Activated CD4-positive, CD25-positive, alpha-beta regulatory T cell (primary cell): ENCODE measurements around the gene CD84.
"Not testable (repeated sequence)": the region's sequence is repeated elsewhere in the genome, so short reads cannot be mapped to it uniquely, and the experiment has no call there.

ENCODE experiments used
- DNase-seq, 4 experiments: peaks; one replicate each; lab custom pipeline; 2025; lab: John Stamatoyannopoulos, UW

The CD84 gene

DNA sequence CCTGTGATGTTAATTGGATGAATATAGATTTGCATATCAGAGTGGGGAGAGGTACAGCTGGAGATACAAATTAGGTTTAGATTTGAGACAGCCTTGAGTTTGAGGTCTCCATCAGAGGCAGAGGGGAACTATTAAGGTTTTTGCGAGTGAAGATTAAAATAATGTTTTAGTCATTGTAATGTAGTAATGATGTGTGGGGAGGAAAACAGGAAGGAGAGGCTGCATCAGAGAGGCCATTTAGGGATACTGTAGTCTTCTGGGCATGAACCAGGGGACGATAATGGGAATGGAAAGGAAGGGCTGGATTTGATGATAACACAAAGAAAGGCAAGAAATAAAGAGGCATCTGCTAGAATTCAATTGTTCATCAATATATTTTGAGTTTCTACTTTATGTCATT, 9.5 kb downstream of the CD84 start:
- DNase-seq: no peak

DNA sequence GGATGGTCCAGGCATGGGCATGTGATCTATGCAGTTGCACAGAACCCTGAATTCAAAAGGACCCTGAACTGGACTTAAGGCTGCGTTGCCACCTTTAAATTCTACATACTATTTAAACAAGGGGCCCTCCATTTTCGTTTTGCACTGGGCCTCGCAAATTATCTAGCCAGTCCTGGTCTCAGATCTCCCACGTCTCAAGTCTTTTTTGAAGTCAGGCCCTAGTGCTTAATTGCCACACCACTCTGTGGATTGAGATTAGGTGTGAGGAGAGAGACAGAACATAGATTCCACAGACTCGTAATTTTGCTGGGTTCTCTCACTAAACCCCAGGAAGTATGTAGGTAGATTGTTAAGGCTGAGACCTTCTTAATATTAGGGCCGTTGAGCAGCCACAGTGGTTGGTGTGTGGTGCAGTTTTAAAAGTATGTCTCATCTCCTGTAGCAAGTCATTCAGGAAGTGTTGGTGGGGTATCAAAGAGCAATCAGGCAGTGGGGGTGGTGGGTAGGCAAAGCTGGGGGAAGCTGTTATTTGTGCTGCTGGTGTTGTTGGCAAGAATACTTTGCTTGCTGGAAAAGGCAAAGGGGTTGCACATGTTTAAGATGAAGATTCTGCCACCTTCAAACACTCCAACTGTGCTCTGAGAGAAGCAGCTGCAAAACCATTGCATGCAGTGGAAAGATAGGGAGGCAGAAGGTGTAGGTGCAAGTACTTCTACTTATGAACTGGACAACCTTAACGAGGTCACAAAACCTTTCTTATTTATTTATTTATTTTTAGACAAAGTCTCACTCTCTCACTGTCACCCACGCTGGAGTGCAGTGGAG, 11.2 kb downstream of the CD84 start:
- DNase-seq: peak in 3 of 4 experiments; percentile 18 to 26 (median 24)

DNA sequence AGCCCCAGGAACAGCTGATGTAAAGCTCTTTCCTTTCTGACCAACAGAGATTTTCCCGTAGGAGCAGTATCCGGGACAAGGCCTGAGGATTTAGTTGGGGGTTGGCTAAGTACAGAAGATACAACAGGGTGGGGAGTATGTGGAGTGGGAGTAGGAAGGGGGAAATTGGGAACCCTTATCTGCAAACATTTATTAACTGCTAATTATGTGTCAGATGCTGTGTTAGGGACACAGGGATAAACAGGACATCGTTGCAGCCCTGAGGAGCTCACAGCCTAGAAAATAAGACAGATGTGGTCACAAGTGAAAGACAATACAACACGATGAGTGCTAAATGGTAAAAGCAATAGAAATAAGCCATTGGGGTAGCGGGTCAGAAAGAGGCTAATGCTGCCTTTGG, 12.0 kb downstream of the CD84 start:
- no peak for DNase-seq

DNA sequence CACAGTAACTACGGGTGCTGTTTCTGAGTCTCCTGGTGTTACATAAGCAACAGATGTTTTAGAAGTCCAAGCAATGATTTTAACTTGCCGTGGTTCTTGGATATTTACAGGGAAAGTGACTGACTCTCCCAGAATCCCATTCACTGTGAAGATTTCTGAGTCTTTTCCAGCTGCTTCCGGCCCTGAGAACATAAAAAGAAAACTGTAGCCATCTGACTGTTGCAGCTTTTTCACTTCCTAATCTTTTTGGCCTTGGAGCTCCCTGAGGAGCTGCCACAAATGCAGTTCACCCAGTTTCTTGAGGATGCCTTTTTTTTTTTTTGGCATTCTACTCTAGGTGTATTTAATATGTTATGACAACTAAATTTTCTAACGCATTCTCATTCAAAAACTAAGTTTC, 13.7 kb downstream of the CD84 start:
- DNase-seq: no peak

DNA sequence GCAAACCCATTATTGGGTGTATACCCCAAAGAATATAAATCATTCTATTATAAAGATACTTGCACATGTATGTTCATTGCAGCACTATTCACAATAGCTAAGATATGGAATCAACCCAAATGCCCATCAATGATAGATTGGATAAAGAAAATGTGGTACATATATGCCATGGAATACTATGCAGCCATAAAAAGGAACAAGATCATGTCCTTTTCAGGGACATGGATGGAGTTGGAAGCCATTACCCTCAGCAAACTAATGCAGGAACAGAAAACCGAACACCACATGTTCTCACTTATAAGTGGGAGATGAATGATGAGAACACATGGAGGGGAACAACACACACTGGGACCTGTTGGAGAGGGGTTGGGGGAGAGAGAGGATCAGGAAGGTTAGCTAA, 16.1 kb downstream of the CD84 start:
- not testable (repeated sequence) for DNase-seq

DNA sequence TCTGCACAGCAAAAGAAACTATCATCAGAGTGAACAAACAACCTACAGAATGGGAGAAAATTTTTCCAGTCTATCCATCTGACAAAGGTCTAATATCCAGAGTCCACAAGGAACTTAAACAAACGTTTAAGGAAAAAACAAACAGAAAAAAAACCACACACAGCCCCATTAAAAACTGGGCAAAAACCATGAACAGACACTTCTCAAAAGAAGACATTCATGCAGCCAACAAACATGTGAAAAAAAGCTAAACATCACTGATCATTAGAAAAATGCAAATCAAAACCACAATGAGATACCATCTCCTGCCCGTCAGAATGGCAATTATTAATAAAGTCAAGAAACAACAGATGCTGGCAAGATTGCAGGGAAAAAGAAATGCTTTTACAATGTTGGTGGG, 16.6 kb downstream of the CD84 start:
- DNase-seq: not testable (repeated sequence)

DNA sequence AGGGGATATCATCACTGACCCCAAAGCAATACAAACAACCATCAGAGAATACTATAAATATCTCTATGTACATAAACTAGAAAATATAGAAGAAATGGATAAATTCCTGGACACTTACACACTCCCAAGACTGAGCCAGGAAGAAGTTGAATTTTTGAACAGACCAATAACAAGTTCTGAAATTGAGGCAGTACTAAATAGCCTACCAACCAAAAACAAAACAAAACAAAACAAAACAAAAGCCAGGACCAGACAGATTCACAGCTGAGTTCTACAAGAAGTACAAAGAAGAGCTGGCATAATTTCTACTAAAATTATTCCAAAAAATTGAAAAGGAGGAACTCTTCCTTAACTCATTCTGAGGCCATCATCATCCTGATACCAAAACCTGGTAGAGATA, 18.5 kb downstream of the CD84 start:
- DNase-seq: no peak

DNA sequence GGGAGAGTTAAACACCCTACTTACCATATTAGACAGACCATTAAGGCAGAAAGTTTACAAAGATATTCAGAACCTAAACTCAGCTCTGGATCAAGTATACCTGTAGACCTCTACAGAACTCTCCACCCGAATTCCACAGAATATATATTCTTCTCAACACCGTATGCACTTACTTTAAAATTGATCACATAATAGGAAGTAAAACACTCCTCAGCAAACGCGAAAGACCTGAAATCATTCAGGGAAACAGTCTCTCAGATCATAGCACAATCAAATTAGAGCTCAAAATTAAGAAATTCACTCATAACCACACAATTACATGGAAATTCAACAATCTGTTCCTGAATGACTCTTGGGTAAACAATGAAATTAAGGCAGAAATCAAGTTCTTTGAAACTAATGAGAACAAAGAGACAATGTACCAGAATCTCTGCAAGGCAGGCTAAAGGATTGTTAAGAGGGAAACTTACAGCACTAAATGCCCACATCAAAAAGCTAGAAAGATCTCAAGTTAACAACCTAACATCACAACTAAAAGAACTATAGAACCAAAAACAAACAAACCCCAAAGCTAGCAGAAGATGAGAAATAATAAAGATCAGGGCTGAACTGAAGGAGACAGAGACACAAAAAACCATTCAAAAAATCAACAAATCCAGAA, 19.1 kb downstream of the CD84 start:
- DNase-seq: no peak

DNA sequence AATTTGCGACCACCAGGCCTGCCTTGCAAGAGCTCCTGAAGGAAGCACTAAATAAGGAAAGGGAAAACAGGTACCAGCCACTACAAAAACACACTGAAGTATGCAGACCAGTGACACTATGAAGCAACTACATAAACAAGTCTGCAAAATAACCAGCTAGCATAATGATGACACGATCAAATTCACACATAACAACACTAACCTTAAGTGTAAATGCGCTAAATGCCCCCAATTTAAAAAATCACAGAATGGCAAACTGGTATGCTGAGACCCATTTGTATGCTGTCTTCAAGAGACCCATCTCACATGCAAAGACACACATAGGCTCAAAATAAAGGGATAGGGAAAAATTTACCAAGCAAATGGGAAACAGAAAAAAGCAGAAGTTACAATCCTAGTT, 19.9 kb downstream of the CD84 start:
- DNase-seq: not testable (repeated sequence)

DNA sequence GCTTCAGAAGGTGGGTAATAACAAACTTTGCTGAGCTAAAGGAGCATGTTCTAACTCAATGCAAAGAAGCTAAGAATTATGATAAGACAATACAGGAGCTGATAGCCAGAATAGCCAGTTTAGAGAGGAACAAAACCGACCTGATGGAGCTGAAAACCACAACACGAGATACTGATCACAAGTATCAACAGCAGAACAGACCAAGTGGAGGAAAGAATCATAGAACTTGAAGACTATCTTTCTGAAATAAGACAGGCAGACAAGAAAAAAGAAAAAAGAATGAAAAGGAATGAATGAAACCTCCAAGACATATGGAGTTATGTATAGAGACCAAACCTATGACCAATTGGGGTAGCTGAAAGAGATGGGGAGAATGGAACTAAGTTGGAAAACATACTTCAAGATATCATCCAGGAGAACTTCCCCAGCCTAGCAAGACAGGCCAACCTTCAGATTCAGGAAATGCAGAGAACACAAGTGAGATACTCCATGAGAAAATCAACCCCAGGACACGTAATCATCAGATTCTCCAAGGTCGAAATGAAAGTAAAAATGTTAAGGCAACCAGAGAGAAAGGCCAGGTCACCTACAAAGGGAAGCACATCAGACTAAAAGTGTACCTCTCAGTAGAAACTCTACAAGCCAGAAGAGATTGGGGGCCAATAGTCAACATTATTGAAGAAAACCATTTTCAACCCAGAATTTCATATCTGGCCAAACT, 20.5 kb downstream of the CD84 start:
- no peak for DNase-seq

DNA sequence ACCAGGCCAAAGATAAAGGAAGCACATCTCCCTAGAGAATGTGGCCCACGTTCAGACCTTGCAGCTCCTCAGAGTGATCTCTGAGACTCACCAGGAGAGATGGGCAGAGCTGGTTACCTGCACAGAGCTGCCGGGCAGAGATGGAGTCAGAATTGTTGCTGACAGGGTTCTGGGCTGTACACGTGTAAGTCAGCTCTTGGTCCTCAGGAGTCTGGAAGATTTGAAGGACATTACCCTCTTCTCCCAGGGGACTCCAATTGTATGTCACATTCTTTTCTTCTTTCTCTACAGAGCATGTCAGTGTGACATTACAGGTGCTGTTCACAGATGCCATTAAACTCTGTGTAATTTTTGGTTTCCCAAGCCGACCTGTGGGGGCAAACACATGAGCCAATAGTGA, 25.5 kb downstream of the CD84 start:
- no peak for DNase-seq

DNA sequence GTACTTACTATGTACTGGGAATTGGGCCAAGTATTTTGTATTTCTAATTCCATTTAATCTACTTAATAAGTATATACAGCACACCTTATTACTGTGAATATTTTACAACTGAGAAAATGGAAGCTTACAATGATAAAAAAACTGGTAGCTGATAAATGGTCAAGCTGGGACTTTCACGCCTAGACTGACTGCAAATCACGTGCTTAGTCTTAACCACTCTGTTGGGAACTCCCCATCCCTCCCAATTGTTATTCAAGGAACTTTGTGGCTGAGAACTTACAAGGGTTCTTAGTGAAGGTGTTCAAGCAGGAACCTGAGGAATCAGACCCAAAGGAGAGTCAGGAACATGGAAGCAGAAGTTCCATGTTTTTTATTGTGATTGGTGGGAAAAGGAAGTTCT, 26.9 kb downstream of the CD84 start:
- DNase-seq: no peak

DNA sequence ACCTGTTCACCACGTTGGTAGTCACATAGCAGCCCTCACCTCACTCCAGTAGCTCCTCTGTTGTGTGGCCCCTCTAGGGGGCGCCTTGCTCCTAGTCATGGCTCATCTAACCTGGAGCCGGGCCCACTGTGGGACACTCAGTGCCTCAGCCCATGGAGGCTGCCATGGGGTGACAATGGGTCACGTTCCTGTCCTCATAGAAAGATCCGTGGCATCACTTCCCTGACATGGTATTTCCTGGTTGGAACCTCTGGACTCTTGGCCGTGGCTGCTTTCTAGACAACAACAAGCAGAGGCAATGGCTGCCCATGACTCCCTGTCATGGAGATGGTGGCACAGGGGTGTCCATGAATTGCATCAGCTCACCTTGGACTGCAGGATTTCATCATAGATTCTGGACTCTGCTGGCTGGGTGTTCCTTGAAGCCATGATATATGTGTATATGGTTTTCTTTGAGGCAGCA, 28.7 kb downstream of the CD84 start:
- peak in 3 of 4 experiments; percentile 4 to 13 (median 10) for DNase-seq

DNA sequence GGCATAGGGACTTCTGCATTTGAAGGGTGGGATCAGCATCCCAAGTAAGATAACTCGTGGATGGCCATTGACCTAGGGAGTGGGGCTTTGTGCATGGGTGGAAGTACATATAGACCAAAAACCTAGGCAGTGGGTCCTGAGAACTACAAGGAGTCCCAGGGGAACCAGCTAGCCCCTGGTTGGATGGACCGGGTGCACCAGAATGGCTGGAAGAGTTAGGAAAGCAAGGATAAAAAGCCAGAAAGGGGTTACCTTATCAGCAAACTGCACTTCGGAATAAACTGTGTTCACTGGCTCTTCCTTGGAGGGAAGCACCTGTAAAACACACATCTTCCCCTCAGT, 29.7 kb downstream of the CD84 start:
- no peak for DNase-seq

DNA sequence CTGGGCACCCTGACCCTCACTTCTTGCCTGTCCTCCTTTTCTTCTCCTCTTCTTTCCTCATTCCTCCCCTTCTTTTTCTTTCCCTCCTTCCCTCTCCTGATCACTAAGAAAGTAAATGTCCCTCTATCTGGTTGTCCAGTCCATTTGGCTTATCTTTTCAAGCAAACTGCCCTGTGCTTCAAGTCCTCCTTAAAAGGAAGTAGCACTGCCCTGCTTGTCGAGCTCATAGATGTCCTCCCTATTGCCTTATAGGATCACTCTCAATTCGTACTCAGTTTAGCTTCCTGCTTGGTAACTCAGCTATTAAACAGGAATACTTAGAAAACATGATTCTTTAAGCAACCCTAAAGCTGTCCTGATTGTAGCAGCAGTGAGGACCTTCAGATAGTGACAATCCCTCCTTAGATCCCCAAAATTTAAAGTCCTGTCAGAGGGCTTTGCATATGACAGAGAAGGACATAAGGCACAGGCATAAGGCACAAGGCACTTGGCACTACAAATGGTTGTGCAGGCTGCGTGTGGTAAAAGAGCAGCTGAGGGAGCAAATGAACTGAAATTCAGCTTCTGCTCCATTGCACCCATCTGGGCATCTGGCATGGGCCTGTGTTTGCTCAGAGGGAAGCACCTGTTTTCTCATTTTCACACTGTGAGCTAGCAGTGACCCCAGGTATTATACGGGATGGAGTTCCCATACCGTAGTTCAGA, 30.2 kb downstream of the CD84 start:
- DNase-seq: no peak

DNA sequence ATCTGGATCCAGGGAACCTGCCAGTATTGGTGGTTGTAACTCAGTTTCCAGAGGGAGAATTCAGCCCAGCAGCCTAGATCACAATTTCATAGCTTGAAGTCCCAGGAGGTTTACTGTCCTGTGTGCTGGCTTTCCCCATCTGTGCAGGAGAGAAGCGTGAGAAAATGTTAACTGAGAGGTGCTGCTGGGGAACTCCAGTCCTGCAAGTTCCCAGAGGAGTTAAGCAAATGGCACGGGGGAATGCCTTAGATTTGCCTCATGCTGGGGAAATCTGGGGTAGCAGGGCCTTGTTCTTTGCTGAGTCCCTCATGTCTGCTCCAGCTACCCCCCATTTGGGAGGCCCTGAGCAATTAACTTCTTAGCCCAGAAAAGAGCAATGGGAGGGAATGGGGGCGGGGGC, 31.1 kb downstream of the CD84 start:
- DNase-seq: no peak

DNA sequence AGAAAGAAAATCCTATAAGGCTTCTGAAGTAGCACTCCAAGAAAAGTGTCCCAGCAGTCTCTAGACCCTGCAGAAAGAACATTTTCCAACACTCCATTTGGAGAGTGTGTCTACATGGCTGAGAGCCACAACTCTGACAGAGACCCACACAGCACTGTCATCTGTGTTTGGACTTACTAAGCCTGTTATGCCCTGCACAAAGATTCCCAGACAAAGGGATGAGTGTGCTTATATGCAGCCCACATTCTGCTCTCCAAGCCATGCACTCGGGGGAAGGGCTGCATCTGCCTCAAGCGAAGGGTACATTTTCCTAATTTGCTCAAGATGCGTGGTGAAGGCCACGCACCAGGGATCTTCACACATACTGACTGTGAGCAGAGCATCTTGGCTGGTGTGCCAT, 31.9 kb downstream of the CD84 start:
- no peak for DNase-seq

DNA sequence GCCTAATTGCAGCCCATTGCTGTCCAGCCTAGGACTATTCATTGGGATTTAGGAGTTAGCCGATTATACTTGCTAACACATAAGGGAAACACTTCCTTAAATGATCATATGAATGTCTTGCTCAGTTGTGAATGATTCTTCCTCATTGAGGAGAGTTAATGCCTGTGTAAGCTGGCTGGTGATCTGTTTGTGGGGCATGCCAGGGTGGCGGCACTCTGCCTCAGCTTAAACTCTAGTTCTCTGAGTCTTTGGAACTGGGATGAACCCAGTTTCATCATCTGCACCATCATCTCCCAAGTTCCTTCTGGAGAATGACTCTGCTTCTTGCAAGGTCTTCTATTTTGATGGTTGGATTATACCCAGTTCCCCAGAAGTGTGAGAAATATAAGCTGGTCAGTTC, 32.4 kb downstream of the CD84 start:
- DNase-seq: no peak

DNA sequence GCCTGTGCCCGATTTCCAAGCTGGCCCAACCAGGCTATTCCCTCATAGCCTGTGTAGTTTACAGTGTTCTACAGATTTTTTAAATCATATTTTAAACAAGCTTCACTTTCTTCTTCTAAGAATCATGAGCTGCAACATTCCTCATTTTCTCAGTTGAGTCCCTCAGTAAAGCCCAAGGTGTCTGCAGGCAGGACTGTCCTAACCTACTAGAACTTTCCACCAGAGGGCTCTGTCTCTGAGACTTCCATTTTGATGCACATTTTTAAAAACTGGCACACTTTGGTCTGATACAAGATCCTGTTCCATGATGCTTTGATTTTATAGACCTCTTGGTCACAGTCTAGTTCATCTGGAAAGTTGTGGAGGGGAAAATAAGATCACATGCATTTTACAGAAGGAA, 34.6 kb downstream of the CD84 start:
- DNase-seq: no peak

DNA sequence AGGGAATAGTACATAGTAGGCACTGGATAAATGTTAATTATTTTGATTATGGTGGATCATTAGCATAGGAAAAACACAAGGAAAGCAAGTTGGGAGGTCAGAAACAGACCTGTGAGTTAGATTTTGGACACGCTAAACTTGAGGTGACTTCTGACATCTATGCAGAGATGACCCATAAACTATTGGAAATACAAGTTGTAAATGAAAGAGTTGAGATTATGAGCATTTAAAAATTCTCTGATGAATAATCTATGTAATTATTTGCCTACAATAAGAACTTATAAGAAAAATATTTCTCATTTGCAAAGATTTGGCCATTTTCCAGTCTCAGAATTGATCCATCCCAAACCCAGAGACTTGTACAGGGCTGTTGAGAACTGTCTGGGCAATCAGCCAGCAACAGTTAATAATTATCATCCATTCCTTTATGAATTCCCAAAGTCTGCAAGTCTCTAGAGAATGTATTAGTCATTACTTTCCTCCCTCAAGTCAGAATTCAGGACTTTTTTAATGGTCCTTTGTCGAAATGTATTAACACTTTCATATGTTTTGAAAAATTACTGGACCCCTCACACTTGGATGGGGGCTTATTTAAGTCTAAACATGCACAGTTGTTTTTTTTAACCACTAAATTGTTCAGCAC, 36.9 kb downstream of the CD84 start:
- no peak for DNase-seq

DNA sequence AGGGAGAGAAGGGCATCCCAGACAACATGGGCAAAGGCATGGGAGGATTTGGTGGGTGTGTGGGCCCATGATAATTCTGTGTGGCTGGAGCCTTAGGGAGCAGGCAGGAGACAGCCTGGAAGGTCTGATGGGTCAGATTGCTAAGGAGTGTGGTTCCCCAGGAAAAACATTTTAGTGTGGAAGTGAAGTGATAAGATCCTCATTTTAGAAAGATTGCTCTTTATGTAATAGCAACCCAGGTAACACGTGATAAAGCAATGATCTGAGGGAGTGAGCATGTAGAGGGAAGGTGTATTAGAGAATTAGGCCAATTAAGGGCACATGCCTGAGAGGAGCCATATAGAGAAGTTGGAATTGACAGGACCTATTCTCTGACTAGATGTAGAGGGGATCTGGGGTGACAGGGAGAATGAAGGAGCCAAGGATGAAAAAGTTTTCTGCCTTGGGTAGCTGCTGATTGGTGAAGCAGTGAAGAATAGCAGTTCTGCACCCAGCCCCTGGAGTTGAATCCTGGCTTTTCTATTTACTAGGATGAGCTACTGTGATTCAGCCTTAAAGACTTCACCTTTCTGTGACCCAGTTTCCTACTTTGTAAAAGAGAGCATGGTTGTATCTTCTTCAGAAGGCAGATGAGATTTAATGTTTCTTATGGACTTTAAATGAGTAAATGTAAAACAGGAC, 37.5 kb downstream of the CD84 start:
- DNase-seq: no peak
